HG03469 (cell line): ENCODE results near the gene KRTAP2-4.
"Not testable (repeated sequence)": the region's sequence is repeated elsewhere in the genome, so short reads cannot be mapped to it uniquely, and the experiment has no call there.

Source experiments
- ATAC-seq: cut with Tn5 transposase; IDR thresholded peaks from one replicate; pipeline ENCODE4 v1.9.1; 2021; ENCODE audit warnings: mild to moderate bottlenecking, moderate library complexity, moderate number of reproducible peaks; ENCODE audit not compliant: unreplicated experiment

The KRTAP2-4 gene

GRCh38 chr17:41040783-41041571 is 24.7 kb downstream of the KRTAP2-4 start, which contains the start of gene KRTAP1-1:
KRTAP1-1 (minus strand) TSS chr17:41041450; CDS start chr17:41041397, 53 bp downstream.
- not testable (repeated sequence) for ATAC-seq

- ATAC-seq = no peak
Measured at GRCh38 chr17:41037853-41038350, 27.8 kb downstream of the KRTAP2-4 start.

- ATAC-seq = not testable (repeated sequence)
Measured at GRCh38 chr17:41034346-41034935, 31.2 kb downstream of the KRTAP2-4 start, which contains the start of gene KRTAP1-3. KRTAP1-3 (minus strand) TSS chr17:41034874; CDS start chr17:41034821, 53 bp downstream.

- ATAC-seq = no peak
Measured at GRCh38 chr17:41029633-41030245, 35.9 kb downstream of the KRTAP2-4 start, which contains the start of gene KRTAP1-4. KRTAP1-4 (minus strand) TSS chr17:41030195; CDS start chr17:41030078, 117 bp downstream.

- ATAC-seq = no peak
Measured at GRCh38 chr17:41026715-41027471, 38.8 kb downstream of the KRTAP2-4 start, which contains the start of gene KRTAP1-5. KRTAP1-5 (minus strand) TSS chr17:41027208; CDS start chr17:41027155, 53 bp downstream.

- no peak for ATAC-seq
Measured at GRCh38 chr17:41024697-41025096, 41.0 kb downstream of the KRTAP2-4 start.

GRCh38 chr17:41020336-41020735 is 45.3 kb downstream of the KRTAP2-4 start:
- no peak for ATAC-seq

GRCh38 chr17:41019415-41019814 is 46.3 kb downstream of the KRTAP2-4 start:
- no peak for ATAC-seq

- no peak for ATAC-seq
Measured at GRCh38 chr17:41018541-41018940, 47.1 kb downstream of the KRTAP2-4 start.

GRCh38 chr17:41016578-41017215 is 49.0 kb downstream of the KRTAP2-4 start:
- ATAC-seq = no peak

GRCh38 chr17:41015454-41015853 is 50.2 kb downstream of the KRTAP2-4 start:
- ATAC-seq = no peak
